NCI-H146 (cell line): ENCODE results near the gene NDUFS6.

Experiments used
- DNase-seq: peaks from one replicate; lab custom pipeline; 2025; lab: John Stamatoyannopoulos, UW

The NDUFS6 gene

DNA sequence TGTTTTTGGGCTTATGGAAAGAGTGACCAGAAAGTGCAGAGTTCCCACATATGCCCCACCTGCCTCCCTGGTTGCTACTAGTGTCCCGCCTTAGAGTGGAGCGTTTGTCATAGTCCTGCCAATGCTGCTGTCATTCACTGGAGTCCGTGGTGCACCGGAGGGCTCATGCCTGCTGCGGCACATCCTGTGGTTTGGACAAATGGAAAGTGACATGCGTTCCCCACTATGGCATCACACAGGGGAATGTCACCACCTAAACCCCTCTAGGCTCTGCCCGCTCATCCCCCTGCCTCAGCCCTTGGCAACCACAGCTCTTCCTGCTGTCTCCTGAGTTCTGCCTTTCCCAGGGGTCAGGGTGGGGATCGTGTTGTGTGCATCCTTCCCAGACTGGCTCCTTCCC lies 52.3 kb downstream of the NDUFS6 start:
- no peak for DNase-seq

DNA sequence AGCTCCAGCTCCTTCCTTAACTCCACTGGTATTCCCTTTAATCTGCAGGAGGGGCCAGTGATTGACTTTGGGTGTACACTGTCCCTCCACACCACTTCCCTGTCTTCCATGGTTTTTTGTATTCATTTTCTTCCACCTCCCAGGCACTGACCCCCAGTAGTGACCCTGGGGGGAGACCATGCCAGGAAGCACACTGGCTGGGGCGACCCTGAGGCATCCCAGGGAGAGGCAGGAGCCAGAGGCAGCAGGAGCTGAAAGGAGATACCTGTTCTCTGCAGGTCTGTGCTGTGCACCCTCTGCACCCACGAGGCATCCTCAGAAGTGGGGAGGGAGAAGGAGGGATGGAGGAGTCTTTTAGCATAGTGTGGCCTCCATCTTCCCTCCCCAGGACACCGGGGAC lies 53.9 kb downstream of the NDUFS6 start:
- DNase-seq: no peak

DNA sequence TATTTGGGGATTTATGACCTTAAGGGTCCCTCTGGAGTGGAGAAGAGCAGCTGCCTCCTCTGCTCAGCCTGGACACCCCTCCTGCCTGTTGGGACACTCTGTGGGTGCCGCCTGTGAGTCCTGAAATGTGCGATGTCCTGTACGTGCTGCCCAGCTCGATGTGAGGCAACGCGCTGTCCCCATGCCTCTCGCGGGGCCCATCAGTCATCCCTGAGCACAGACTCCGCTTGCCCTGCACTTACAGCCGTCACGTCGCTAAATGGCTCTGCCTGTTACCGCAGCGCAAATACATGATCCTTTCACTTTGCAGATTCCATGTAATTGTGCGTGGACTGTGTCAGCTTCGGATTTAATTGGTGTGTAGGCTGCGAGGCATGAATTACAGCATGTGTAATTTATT lies 54.4 kb downstream of the NDUFS6 start:
- DNase-seq: no peak

DNA sequence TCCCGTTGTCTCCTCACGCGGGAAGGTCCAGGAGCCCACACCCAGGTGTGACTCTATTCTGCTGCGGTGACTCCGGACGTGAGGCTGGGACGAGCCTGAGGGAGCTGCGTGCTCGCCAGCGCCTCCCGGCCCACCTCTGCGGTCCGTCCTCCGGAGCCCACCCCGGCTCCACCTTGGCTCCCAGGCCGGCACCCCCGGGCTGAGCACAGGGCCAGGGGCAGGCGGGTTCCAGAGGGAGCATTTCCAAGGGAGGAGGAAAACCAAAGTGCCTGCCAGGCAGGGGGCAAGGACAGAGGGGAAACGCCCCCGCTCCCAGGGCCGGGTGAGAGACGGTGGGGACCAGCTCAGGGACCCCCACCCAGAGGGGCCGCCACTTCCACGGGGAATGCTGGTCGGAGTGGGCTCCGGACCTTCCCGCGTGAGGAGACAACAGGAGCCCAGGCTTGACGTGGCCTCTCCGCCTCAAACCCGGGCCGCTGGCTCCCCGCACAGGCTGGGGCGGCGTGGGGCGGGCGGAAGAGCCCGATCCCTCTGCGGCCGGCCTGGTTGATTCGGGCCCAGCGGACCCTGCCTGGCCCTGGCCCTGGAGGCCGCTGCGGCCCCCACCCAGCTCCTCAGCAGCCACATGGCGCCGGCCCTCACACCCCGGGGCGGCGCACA lies 55.5 kb downstream of the NDUFS6 start:
- no peak for DNase-seq

DNA sequence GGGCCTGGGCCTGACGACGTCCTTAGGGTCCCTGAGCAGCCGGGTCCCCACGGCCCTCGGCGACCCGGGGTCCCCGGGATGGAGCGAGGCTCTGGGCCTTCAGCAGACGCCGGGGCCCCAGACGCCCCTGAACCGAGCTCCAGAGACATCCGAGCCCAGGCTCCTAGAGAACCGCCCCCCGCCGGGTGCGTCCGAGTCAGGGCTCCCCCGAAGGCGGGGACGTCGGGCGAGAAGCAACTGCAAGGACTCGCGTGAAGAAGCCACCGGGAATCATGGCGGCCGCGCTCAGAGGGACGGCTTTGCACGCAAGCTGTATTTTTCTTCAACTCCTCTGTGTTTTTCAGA lies 56.0 kb downstream of the NDUFS6 start:
- no peak for DNase-seq

DNA sequence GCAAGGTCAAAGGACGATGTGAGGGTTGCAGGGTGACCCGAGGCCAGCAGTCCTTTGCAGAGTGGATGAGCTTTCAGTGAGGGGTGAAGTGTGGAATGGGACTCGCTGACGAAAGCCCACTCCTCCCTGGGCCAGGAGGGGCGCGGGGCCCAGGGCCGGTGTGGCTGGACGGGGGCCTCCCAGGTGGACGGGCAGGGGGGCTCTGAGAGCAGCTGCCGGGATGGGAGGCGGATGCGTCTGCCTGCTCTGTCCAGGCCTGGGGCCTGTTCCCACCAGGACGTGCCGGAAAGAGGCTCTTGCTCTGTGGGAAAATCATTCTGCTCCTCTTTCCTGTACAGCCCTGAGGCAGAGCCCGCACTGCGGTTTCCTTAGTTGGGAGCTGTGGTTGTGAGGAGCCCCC lies 57.2 kb downstream of the NDUFS6 start:
- DNase-seq: no peak

DNA sequence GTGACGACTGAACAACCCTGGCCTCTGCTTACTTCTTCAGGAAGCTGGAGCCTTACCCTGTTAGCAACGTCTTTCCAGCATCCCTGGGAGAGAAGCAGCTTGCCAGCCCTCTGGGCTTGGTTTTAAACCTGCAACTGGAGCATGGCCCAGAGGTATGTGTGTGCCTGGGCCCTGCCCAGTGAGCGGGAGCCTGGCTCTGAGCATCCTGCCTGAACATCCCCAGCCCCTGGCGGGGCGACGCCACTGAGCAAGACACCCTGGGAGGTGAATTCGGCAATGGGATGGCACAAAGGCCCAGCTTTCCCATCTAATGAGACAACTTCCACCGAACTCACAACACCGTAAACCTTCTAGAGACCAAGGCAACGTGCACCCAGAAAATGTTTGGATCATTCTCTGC lies 57.9 kb downstream of the NDUFS6 start:
- no peak for DNase-seq

DNA sequence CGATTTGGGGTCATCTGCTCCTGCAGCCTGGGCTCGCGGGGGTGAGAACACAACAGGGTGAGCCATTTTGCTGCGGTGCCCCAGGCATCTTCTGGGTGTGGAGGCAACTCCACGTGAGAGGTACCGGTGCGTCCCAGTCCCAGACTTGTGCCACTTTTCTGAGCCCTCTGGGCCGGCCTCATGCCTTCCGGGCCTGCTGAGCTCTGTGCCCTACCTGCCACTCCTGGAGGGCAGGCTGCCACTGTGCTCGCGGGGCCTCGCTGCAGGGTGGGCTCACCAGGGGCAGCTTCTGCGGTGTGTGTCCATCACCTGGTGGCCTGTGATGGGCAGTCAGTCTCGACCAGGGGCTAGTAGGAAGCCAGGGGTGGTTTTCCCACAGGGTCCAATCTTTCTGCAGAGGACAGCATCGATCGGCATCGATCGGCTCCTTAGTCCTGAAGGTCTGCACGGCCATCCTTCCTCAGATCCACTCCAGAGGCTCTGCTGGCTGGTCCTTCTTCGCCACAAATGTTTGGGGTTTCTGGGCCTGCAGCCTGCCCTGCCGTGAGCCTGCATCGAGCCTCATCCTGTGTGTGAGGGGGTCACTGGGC lies 58.9 kb downstream of the NDUFS6 start:
- DNase-seq: no peak

DNA sequence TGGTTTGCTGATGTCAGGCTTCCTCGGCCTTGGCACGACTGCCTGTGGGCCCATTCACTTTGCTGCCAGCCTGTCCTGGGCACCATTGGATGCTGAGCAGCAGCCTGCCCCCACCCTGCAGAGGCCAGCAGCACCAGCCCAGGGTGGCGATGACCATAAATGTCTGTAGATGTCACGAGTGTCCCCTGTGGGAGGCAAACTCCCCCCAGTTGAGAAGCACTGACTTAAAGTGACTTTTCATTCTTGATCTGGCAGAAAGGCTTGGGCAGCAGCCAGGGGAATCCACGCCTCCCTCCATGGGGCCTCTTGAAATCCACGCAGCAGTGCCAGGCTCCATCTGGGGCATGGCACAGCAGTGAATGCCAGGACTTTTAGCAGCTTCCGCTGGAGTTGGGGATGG lies 59.7 kb downstream of the NDUFS6 start:
- no peak for DNase-seq

DNA sequence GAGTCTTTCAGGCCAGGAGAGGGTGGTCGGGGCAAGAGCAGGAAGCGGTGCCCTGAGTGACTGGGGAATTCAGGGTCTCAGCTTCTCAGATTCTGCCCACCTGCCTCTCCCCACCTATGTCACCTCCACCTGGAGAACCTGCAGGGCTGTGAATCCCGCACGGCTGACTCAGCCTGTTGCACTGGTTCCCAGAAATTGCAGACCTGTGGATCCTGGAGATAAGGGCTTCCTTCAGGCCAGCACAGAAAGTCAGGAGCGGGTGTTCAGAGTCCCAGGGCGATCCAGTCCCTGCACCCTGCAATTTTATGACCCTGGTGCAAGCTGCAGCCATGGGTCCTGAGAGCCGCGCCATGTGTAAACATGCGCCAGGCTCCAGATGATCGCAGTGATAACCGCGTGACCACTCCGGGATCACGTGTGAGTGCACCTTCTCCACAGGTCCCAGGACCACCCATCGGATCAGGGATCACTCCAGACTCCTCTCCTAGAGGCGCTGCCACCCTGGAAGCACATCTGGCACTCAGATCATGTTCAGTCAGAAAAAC lies 63.8 kb downstream of the NDUFS6 start:
- DNase-seq: peak; percentile 24

DNA sequence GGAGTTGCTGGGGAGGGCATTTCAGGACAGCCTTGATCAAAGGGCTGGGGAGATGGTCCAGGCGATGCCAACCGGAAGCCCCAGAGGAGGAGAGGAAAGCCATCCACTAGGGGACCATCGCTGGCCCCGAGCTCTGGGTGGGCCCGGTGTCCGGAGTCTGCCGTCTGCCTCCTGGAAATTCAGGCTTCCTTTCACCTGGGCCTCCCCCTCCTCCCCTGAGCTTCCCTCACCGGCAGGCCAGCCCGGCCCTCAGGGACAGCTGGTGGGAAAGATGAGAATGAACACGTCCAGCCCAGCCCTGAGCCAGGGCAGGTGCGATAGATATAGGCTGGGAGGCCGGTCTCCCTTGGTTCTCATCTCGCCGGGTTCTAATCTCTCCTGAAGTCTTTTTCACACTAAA lies 64.3 kb downstream of the NDUFS6 start:
- no peak for DNase-seq
